SU-DHL-6 (cell line): Measurements from ENCODE around the gene NME3.

ENCODE experiments used
- CTCF ChIP-seq: fragments of 200-600 bp; sonication (generic); IDR thresholded peaks from one replicate; pipeline ENCODE4 v1.5.1; 2017; ENCODE audit warnings: antibody characterized with exemption, mild to moderate bottlenecking, low read length, moderate library complexity; ENCODE audit not compliant: insufficient read depth, poor library complexity, severe bottlenecking
- EZH2phosphoT487 ChIP-seq: fragments of 200-600 bp; sonication (generic), shearing (Covaris generic); conservative IDR thresholded peaks from 2 replicates; pipeline ENCODE4 v1.6.1; 2018; ENCODE audit warnings: mild to moderate bottlenecking, antibody characterized with exemption, low read length, moderate library complexity, mixed read lengths

GRCh38 chr16:1749152-1750117 is 21.9 kb downstream of the NME3 start:
- TF ChIP-seq CTCF, result no peak
- no peak for TF ChIP-seq EZH2phosphoT487
